HG03432 (cell line): ENCODE data around the gene TENM4.
A peak's percentile ranks its signal among the peaks of the same experiment; 100 is the strongest.

Source experiments
- ATAC-seq: cut with Tn5 transposase; IDR thresholded peaks from one replicate; pipeline ENCODE4 v1.9.1; 2021; ENCODE audit warnings: mild to moderate bottlenecking, moderate library complexity; ENCODE audit not compliant: unreplicated experiment

TENM4 gene

GRCh38 chr11:79150320-79150719 is 290.5 kb downstream of the TENM4 start:
- no peak for ATAC-seq

DNA sequence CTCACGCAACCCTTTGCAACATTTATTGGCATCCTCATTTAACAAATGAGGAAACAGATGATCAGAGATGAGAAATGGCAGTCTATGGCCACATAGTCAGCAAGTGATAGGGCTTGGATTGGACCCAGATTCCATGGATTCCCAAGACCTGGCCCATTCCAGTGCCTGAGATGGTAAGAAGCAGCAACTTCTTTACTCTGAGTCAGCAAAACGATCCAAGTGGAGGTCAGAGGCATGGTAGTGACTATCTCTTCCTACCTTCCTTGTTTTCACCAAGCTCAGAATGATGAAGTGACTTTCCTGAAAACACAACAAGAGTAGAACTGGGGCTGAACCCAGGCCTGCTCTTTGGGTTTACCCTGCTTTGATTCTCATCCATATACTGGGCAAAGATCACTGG is 293.1 kb downstream of the TENM4 start:
- no peak for ATAC-seq

- ATAC-seq: no peak
Observed at GRCh38 chr11:79147011-79147410, 293.8 kb downstream of the TENM4 start.

DNA sequence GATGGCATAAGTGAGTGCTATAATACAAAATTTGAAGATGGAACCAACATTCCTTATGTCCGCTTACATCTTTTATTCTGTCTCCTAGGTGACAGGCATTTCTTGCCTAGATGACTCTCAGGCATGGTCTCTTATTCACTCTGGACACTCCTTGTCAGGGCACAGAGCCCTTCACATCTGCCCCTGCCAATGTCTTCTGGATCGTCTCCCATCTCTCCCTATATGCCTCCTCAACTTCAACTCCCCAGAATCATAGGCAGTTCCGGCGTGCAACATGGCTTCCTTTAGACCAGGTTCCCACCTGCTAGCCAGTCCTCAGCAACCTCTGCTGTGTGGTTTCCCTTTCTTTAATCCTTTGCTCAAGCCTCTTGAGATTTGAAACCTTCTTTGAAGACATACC is 300.9 kb downstream of the TENM4 start:
- no peak for ATAC-seq

GRCh38 chr11:79129702-79130101 is 311.1 kb downstream of the TENM4 start:
- ATAC-seq: no peak

DNA sequence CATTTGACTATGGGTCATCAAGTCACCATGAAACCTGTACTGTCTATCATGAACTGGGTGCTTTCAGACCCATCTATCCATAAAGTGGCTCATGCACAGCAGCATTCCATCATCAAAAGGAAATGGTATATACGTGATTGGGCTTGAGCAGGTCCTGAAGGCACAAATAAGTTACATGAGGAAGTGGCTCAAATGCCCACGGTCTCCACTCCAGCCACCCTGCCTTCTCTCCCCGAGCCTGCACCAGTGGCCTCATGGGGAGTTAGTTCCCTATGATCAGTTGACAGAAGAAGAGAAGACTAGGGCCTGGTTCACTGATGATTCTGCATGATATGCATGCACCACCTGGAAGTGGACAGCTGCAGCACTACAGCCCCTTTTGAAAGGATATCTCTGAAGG is 312.5 kb downstream of the TENM4 start:
- no peak for ATAC-seq

DNA sequence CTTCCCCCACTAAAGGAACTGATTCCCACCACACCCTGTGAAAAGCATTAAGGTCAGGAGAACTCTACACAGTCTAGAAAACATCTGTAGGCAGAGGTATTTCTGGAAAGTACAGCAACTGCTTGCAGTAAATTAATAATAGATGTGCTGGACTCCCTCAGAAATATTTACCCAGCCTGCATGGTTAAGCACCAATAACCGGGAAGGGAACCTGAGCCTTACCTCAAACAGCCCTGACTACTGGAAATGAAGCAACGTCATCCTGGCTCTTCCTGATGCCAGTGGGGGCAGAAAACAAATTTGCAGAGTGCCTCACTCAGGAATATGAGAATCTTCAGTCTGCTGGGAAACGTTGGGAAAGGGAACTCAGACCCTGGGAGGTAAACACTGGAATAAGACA is 318.1 kb downstream of the TENM4 start:
- ATAC-seq: no peak

GRCh38 chr11:79121351-79121750 is 319.5 kb downstream of the TENM4 start:
- ATAC-seq: no peak

DNA sequence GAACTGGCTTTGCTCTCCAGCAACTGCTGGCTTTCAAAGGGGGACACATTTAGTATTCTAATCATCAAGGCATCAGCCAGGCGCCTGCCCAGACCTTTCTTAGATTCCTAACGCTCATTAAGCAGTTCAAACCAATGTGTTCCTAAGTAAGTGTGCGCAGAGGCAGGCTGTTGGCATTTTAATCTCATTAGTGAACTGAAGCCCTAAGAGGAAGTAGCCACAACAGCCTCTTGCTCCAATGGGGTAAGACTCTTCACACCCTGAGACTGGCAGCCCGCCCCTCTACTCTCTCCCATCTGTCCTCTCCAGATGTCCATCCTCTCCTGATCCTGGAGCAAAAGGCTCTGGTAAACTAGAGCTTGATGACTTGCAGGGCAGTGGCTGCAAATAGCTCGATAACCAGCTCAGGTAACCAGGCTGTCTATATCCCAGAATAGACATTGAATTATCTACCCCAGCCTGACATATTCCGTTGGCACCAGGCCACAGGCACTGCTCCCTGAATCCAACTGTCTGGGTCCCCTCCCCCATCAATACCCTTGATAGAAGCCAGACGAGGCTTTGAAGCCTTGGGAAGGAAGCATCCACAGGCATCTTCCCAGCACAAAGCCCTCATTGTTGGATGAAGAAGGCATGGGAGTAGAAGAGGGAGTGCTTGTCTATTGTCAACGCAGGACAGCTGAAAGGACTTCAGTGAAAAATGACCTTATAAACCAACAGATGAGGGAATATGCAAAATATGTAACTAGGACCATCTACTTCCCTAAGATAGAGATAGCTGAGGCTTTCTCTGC is 321.1 kb downstream of the TENM4 start:
- no peak for ATAC-seq

DNA sequence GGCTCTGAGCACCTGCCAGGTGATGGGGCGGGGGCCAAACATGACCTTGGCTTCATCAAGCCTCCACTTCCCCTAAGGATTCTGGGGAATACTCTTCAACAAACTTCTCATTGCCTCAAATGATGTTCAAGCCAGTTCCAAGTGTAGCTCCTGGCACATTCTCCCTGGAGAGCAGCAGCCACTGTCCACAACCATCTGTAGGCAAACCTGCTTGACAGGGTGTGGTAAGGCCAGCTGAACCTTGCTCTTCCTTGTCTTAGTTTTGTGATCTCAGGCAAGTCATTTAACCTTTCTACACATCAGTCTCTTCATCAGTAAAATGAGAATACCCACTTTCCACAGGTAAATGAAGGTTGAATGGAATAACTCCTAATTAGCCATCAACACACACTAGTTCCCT is 323.3 kb downstream of the TENM4 start:
- no peak for ATAC-seq

DNA sequence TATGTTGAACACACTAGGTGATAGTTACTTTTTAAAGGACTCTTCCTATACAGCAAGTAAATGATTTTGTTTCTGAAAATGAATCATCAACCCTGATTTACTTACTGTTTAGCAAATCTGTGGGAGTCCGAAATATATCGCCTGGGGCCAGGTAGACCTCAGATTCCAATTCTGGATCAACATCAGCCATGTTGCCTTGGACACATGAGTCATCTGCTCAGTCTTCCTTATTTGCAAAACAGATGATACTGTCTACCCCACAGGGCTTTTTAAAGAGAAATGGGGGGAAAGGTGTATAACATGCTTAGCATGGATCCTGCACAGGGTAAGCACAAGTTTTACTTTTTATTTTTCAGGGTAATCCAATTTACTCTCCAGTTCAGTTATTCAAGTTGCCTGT is 324.2 kb downstream of the TENM4 start:
- ATAC-seq: no peak

- no peak for ATAC-seq
Observed at GRCh38 chr11:79113054-79113690, 327.7 kb downstream of the TENM4 start.

GRCh38 chr11:79110796-79111195 is 330.0 kb downstream of the TENM4 start:
- no peak for ATAC-seq

DNA sequence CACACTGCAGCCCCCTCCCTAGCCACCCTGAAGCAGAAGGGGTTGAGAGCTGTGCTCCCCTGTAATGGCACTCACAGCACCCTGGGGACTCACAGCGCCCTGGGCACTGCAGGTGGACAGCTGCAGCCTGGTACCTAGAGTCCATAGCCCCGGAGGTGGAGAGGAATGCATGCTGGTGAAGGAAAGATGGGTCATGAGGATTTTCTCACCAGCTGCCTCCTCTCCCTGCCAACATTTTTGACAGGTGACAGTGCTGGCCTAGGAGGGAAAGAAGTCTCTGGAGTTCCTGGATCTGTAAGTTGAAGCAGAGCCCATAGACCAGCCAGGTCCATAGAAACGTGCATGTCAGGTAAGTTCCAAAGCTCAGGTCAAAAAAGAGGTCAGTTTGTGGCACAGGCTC is 330.5 kb downstream of the TENM4 start:
- ATAC-seq: no peak

GRCh38 chr11:79108851-79109250 is 332.0 kb downstream of the TENM4 start:
- no peak for ATAC-seq

GRCh38 chr11:79102840-79103239 is 338.0 kb downstream of the TENM4 start:
- no peak for ATAC-seq

- ATAC-seq: no peak
Observed at GRCh38 chr11:79101656-79102055, 339.2 kb downstream of the TENM4 start.

DNA sequence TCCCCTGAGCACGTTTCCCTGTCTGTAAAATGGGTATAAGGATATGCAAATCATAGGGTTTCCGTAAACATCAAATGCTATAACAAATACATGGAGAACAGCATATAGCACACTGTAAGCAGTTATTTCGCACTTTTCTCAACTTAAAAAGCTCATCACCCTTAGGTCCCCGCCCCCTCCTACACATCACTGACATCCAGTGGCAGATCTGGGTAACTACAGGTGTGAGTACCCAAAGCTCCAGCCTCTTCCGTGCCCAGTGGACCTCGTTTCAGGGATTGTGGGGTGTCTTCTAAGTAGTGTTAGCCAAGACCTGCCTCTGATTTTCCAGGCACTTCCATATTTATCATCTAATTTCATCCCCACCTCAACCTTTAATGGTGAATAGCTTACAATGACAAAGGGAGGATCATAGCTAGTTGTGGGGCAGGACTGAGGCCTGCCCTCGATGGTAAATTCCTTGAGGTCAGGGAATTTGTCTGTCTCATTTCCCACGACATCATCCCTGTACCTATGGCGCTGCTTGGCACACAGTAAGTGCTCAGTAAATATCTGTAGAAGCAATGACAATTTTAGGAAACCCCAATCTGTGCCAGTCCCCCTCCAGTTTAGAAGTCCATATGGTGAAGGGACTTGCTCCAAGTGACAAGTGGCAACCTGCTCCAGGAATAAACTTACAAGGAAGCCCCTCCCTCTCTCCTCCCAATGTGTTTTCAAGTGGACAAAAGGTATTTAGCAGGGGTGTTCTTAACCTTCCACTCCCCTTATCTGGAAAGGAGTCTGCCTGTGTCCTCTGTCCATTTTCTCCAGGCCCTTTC is 340.5 kb downstream of the TENM4 start:
- ATAC-seq: peak; percentile 90

DNA sequence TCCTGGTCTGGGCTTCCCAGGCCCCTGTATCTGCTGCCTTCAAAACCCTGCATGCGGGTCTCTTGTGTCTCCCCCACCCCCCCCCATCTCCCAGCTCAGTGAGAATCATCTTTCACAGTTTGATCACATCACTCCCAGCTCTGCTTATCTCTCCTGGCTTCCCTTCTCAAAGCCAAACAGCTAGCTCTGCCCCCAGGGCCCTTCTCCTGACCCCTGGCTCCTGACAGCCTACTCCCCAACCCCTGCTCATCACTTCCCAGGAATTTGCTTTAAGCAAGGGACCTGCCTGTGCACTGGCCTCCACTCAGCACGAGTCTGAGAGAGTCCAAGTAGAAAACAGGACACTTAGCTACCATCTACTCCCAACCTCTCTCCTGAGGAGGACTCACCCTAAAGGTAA is 342.7 kb downstream of the TENM4 start:
- ATAC-seq: no peak

GRCh38 chr11:79097246-79097875 is 343.5 kb downstream of the TENM4 start:
- ATAC-seq: no peak

DNA sequence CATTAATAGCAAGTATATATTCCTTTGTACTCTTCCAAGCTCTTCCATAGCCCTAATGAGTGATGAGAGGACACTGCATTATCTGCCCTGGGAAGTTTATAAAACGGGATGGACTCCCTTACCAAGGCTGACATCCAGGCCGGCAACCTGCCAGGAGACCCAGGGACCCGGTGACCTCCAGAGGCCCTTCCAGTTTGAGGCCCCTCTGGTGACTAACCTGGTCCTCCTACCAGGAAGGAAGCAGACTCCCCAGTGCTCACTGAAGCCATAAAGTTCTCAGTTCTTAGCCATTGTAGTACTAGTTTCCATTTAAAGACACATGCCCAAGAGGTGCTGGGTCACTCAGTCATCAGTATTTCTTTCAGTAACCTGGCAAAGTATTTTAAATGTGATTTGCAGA is 345.4 kb downstream of the TENM4 start:
- ATAC-seq: no peak
